ENCODE data around the gene GJA1. TPM values are rescaled to one million over a fixed set of nuclear protein-coding genes. Genes with fewer than 3 reads are reported as not detected.
A peak's percentile ranks its signal among the peaks of the same experiment; 100 is the strongest.
"Not testable (repeated sequence)": the region's sequence is repeated elsewhere in the genome, so short reads cannot be mapped to it uniquely, and the experiment has no call there.

GJA1 gene
- total RNA-seq, 1 donor from 2014 or later, result 127 TPM

DNA sequence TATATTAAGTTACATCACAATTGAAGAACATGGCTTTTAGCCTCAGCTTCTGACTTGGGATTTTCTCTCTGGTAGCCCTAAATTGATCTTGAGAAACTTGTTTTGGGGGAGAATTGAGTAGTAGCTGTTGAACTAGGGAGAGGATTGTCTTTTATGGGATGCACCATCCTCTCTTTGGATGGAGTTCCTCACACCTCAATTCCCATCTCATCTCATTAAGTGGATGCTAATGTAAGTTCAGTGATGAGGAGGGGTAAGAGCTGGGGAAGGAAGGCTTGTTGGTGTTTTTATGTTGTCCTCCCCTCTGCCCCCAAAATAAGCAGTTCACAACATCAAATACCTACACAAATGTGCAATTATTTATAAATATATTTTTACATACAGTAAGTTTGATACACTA, 4.0 kb downstream of the GJA1 start:
- peaks cover 1% of the 10 kb centered on the region for H3K36me3 ChIP-seq (ENCODE audit: control insufficient read depth, insufficient read depth, low read length)
- FAIRE-seq, result no peak
- H3K4me3 ChIP-seq (ENCODE audit: low read depth, low read length), result no peak overlapping the region
- no peaks in the 10 kb centered on the region for H3K27me3 ChIP-seq (ENCODE audit: control insufficient read depth, insufficient read depth, low read length)
- TF ChIP-seq, protein P1, sequence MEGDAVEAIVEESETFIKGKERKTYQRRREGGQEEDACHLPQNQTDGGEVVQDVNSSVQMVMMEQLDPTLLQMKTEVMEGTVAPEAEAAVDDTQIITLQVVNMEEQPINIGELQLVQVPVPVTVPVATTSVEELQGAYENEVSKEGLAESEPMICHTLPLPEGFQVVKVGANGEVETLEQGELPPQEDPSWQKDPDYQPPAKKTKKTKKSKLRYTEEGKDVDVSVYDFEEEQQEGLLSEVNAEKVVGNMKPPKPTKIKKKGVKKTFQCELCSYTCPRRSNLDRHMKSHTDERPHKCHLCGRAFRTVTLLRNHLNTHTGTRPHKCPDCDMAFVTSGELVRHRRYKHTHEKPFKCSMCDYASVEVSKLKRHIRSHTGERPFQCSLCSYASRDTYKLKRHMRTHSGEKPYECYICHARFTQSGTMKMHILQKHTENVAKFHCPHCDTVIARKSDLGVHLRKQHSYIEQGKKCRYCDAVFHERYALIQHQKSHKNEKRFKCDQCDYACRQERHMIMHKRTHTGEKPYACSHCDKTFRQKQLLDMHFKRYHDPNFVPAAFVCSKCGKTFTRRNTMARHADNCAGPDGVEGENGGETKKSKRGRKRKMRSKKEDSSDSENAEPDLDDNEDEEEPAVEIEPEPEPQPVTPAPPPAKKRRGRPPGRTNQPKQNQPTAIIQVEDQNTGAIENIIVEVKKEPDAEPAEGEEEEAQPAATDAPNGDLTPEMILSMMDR (IDR thresholded peaks at IDR 0.05; ENCODE audit: insufficient read depth, low read length, severe bottlenecking), result no peak
- DNase-seq (ENCODE audit: low read depth), result no peak

DNA sequence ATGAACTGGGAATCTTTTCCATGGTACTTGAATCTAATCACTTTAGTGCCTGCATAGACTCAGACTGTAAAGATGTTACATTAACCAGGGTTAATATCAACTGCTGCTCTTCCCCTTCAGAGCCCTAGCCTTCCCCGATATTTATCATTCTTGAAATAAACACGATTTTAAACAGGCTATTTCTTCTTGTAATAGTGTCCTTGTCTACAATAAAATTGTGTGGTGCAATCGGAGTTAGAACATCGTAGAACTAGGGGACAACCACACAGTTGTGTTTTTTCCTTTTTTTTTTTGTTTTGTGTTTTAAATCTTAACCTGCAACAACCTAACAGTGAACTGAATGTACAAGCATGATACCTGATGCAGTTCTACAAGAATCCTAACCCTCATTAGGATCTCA, 4.5 kb downstream of the GJA1 start:
- H3K36me3 ChIP-seq (ENCODE audit: control insufficient read depth, insufficient read depth, low read length), result peaks cover 1% of the 10 kb centered on the region
- TF ChIP-seq, protein P1 (IDR thresholded peaks at IDR 0.05; ENCODE audit: insufficient read depth, low read length, severe bottlenecking), result no peak
- no peak overlapping the region for H3K4me3 ChIP-seq (ENCODE audit: low read depth, low read length)
- FAIRE-seq (no peak), DNase-seq (ENCODE audit: low read depth) (no peak)
- no peaks in the 10 kb centered on the region for H3K27me3 ChIP-seq (ENCODE audit: control insufficient read depth, insufficient read depth, low read length)

DNA sequence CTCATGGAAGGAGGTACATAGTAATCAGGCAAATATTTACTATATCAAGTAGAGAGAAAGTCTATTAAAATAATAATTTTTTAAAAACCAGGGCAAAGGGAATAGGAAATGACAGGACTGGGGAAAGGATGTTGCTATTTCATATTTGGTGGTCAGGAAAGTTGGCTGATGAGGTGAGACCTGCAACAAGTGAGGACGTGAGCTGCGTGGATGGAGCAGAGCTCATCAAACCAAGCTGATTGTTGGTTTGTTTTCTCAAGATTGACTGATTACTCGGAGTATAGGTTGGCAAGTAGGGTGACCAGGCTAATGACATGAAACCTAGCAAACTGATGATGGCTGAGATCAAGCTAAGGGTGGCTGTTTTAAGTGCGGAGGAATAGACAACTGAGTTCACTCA, 6.0 kb downstream of the GJA1 start:
- Histone ChIP-seq H3K4me3 (ENCODE audit: low read depth, low read length) (no peak overlapping the region), H3K27me3 (ENCODE audit: control insufficient read depth, insufficient read depth, low read length) (no peaks in the 10 kb centered on the region), H3K36me3 (ENCODE audit: control insufficient read depth, insufficient read depth, low read length) (peaks cover 3% of the 10 kb centered on the region)
- TF ChIP-seq, protein P1 (IDR thresholded peaks at IDR 0.05; ENCODE audit: insufficient read depth, low read length, severe bottlenecking), result no peak
- no peak for FAIRE-seq
- DNase-seq (ENCODE audit: low read depth), result no peak

DNA sequence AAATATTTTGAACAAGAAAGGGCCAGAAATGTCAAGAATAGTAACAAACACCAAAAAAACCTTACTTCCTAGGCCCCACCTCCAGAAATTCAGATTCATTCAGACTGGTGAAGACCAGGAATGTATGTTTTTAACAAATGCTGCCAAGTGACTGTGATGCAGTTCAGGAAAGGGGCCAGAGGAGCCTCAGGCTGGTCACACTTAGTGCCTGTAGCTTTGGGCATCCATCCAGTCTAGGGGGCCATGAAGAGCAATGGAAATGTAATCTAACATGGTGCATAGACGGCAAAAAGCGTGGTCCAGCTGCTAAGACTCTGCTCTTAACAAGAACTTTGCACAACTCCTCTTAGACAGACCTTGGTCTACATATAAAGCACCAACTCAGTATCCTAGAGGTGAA, 7.1 kb downstream of the GJA1 start:
- Histone ChIP-seq H3K27me3 (ENCODE audit: control insufficient read depth, insufficient read depth, low read length) (no peaks in the 10 kb centered on the region), H3K36me3 (ENCODE audit: control insufficient read depth, insufficient read depth, low read length) (peaks cover 9% of the 10 kb centered on the region), H3K4me3 (ENCODE audit: low read depth, low read length) (no peak overlapping the region)
- FAIRE-seq (no peak), DNase-seq (ENCODE audit: low read depth) (no peak)
- TF ChIP-seq, protein P1 (IDR thresholded peaks at IDR 0.05; ENCODE audit: insufficient read depth, low read length, severe bottlenecking), result no peak

DNA sequence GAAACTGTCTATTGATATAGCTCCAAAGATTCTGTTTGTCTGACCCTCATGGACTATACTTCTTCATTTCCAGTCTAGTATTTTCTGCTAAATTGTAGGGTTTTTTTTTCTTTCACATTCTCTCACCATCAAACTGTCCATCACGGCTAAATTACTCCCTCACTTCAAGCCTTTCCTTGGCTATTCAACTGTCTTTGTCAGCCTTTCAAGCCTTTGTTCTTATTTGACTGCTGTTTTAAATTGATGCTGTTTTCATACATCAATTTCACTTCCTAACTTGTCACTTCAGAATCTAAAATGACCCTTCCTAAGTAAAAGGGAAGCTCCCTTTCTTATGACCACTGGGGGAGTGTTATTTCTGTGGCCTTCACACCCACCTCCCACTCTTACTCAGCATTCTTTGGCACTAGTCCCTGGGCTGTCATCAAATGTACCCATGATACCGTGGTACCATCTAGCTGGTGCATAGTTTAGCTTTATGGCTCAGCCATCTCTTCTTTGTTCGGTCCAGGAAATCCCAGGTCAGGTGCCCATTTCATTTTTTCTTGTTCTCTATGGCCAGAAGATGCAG, 8.6 kb downstream of the GJA1 start:
- no peak for FAIRE-seq

DNA sequence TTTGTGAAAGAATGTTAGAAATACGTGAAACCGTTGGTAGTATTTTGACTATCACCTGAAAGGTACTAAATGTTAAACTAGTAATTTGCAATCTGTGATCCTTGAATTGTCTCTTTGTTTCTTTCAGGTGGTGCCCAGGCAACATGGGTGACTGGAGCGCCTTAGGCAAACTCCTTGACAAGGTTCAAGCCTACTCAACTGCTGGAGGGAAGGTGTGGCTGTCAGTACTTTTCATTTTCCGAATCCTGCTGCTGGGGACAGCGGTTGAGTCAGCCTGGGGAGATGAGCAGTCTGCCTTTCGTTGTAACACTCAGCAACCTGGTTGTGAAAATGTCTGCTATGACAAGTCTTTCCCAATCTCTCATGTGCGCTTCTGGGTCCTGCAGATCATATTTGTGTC, 11.3 kb downstream of the GJA1 start:
- H3K4me3 ChIP-seq (ENCODE audit: low read depth, low read length); DNase-seq (ENCODE audit: low read depth); H3K27me3 ChIP-seq (ENCODE audit: control insufficient read depth, insufficient read depth, low read length); H3K36me3 ChIP-seq (ENCODE audit: control insufficient read depth, insufficient read depth, low read length): not testable (repeated sequence)
- FAIRE-seq, result peak; percentile 99

More for the DNA sequence above, 8.6 kb downstream of the GJA1 start:
- TF ChIP-seq, protein P1 (IDR thresholded peaks at IDR 0.05; ENCODE audit: insufficient read depth, low read length, severe bottlenecking), result no peak
- H3K36me3 ChIP-seq (ENCODE audit: control insufficient read depth, insufficient read depth, low read length), result peaks cover 11% of the 10 kb centered on the region
- no peaks in the 10 kb centered on the region for H3K27me3 ChIP-seq (ENCODE audit: control insufficient read depth, insufficient read depth, low read length)
- no peak overlapping the region for H3K4me3 ChIP-seq (ENCODE audit: low read depth, low read length)
- peak; percentile 12 for DNase-seq (ENCODE audit: low read depth)

DNA sequence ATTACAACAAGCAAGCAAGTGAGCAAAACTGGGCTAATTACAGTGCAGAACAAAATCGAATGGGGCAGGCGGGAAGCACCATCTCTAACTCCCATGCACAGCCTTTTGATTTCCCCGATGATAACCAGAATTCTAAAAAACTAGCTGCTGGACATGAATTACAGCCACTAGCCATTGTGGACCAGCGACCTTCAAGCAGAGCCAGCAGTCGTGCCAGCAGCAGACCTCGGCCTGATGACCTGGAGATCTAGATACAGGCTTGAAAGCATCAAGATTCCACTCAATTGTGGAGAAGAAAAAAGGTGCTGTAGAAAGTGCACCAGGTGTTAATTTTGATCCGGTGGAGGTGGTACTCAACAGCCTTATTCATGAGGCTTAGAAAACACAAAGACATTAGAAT, 12.3 kb downstream of the GJA1 start:
- H3K36me3 ChIP-seq (ENCODE audit: control insufficient read depth, insufficient read depth, low read length); H3K4me3 ChIP-seq (ENCODE audit: low read depth, low read length); FAIRE-seq; DNase-seq (ENCODE audit: low read depth); H3K27me3 ChIP-seq (ENCODE audit: control insufficient read depth, insufficient read depth, low read length): not testable (repeated sequence)

DNA sequence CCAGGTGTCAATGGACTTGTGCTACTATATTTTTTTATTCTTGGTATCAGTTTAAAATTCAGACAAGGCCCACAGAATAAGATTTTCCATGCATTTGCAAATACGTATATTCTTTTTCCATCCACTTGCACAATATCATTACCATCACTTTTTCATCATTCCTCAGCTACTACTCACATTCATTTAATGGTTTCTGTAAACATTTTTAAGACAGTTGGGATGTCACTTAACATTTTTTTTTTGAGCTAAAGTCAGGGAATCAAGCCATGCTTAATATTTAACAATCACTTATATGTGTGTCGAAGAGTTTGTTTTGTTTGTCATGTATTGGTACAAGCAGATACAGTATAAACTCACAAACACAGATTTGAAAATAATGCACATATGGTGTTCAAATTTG, 13.1 kb downstream of the GJA1 start:
- H3K27me3 ChIP-seq (ENCODE audit: control insufficient read depth, insufficient read depth, low read length); H3K4me3 ChIP-seq (ENCODE audit: low read depth, low read length); H3K36me3 ChIP-seq (ENCODE audit: control insufficient read depth, insufficient read depth, low read length); FAIRE-seq; DNase-seq (ENCODE audit: low read depth): not testable (repeated sequence)

Measured in bronchial epithelial cell (primary cell).